ENCODE data around the gene BDKRB2. TPM values are rescaled to one million over a fixed set of nuclear protein-coding genes. Genes with fewer than 3 reads are reported as not detected.
A peak's percentile ranks its signal among the peaks of the same experiment; 100 is the strongest.

BDKRB2 gene
- total and polyA plus RNA-seq, 2 experiments from 2014 or later, result 12.4 to 14.4 TPM

DNA sequence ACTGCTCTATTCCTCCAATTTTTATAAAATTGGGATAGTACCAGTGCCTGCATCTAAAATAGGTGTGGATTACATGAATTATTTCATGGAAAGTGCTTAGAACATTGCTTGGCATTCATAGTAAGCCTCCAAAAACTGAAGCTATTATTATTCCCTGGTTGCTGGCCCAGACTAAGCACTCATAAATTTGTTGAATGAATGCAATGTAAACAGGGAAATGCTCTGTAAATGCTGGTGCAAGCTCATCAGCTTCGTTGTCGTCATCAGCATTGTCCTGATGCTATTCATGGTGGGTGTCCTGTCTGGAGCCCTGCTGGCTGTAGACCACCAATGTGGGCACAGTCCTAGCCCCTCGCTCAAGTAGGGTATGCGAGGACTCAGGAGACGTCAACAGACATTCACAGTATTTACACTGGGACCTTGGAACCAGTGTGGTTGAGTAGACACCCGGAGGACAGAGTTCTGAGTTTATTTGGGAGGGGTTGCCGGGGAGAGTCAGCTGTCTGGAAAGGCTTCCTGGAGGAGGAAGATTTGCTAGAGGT lies 16.5 kb downstream of the BDKRB2 start:
- no peak overlapping the region for H3K4me3 ChIP-seq
- no peak for DNase-seq
- peaks cover 4% of the 10 kb centered on the region for H3K79me2 ChIP-seq (ENCODE audit: insufficient read depth)
- H2AFZ ChIP-seq, result no peak overlapping the region
- no peaks in the 10 kb centered on the region for H3K27me3 ChIP-seq (replicated peaks; ENCODE audit: insufficient read depth)
- no peak overlapping the region for H3K4me2 ChIP-seq (ENCODE audit: unreplicated experiment)
- peaks cover 2% of the 10 kb centered on the region; the same call in 1 of the 2 replicates for H3F3A ChIP-seq (ENCODE audit: insufficient read depth)
- in situ Hi-C loops (cut with MboI), result no loop called here
- TF ChIP-seq EZH2phosphoT487 (IDR thresholded peaks at IDR 0.05; ENCODE audit: insufficient read depth, low read depth) (no peak), EZH2 (IDR thresholded peaks at IDR 0.05; ENCODE audit: insufficient read depth, poor library complexity, severe bottlenecking) (no peak)
- no peaks in the 10 kb centered on the region for H3K9me3 ChIP-seq (ENCODE audit: low read depth)
- WGBS, 2 experiments (ENCODE audit: low coverage in 1 of 2, low lambda C conversion rate in 2 of 2, missing lambda C conversion rate in 2 of 2), result 95% methylated on average over 7 of the region's 7 CpGs
- no peak overlapping the region for H3K9ac ChIP-seq
- no peaks in the 10 kb centered on the region for H3K36me3 ChIP-seq (ENCODE audit: low read depth)
- H3K9me2 ChIP-seq (ENCODE audit: insufficient read depth), result no peaks in the 10 kb centered on the region
- no peak overlapping the region for H3K27ac ChIP-seq
- H4K20me1 ChIP-seq (ENCODE audit: insufficient read depth), result no peaks in the 10 kb centered on the region
- H3K4me1 ChIP-seq (ENCODE audit: insufficient read depth), result peaks cover 15% of the 10 kb centered on the region

- H3K27ac ChIP-seq, result no peak overlapping the region
Observed at GRCh38 chr14:96221841-96222240, 17.2 kb downstream of the BDKRB2 start.

GRCh38 chr14:96224480-96225096 lies 19.9 kb downstream of the BDKRB2 start:
- in situ Hi-C loops (cut with MboI), result no loop called here
- Histone ChIP-seq H4K20me1 (ENCODE audit: insufficient read depth) (no peaks in the 10 kb centered on the region), H3K27ac (no peak overlapping the region), H3K9me2 (ENCODE audit: insufficient read depth) (no peaks in the 10 kb centered on the region), H3K36me3 (ENCODE audit: low read depth) (no peaks in the 10 kb centered on the region), H3K27me3 (replicated peaks; ENCODE audit: insufficient read depth) (no peaks in the 10 kb centered on the region), H3K9me3 (ENCODE audit: low read depth) (no peaks in the 10 kb centered on the region), H3K4me1 (ENCODE audit: insufficient read depth) (peaks cover 15% of the 10 kb centered on the region), H2AFZ (no peak overlapping the region), H3K79me2 (ENCODE audit: insufficient read depth) (no peaks in the 10 kb centered on the region), H3K4me2 (ENCODE audit: unreplicated experiment) (no peak overlapping the region), H3K4me3 (no peak overlapping the region), H3F3A (ENCODE audit: insufficient read depth) (no peaks in the 10 kb centered on the region), H3K9ac (no peak overlapping the region)
- WGBS, 2 experiments (ENCODE audit: low coverage in 1 of 2, low lambda C conversion rate in 2 of 2, missing lambda C conversion rate in 2 of 2), result 60 to 69% methylated on average over 8 of the region's 8 CpGs
- DNase-seq, result no peak
- TF ChIP-seq EZH2 (IDR thresholded peaks at IDR 0.05; ENCODE audit: insufficient read depth, poor library complexity, severe bottlenecking) (no peak), EZH2phosphoT487 (IDR thresholded peaks at IDR 0.05; ENCODE audit: insufficient read depth, low read depth) (no peak)

More at GRCh38 chr14:96221841-96222240, 17.2 kb downstream of the BDKRB2 start:
- Histone ChIP-seq H3K9ac (no peak overlapping the region), H2AFZ (no peak overlapping the region), H3F3A (ENCODE audit: insufficient read depth) (no peaks in the 10 kb centered on the region; the same call in 1 of the 2 replicates), H3K9me2 (ENCODE audit: insufficient read depth) (no peaks in the 10 kb centered on the region), H3K27me3 (replicated peaks; ENCODE audit: insufficient read depth) (no peaks in the 10 kb centered on the region), H3K4me2 (ENCODE audit: unreplicated experiment) (no peak overlapping the region), H4K20me1 (ENCODE audit: insufficient read depth) (no peaks in the 10 kb centered on the region), H3K36me3 (ENCODE audit: low read depth) (no peaks in the 10 kb centered on the region), H3K79me2 (ENCODE audit: insufficient read depth) (peaks cover 4% of the 10 kb centered on the region; the same call in 1 of the 2 replicates), H3K9me3 (ENCODE audit: low read depth) (no peaks in the 10 kb centered on the region), H3K4me1 (ENCODE audit: insufficient read depth) (peaks cover 15% of the 10 kb centered on the region), H3K4me3 (no peak overlapping the region)
- 81 to 85% methylated on average over 8 of the region's 8 CpGs for WGBS, 2 experiments (ENCODE audit: low coverage in 1 of 2, low lambda C conversion rate in 2 of 2, missing lambda C conversion rate in 2 of 2)
- in situ Hi-C loops (cut with MboI), result no loop called here
- TF ChIP-seq EZH2phosphoT487 (IDR thresholded peaks at IDR 0.05; ENCODE audit: insufficient read depth, low read depth) (no peak), EZH2 (IDR thresholded peaks at IDR 0.05; ENCODE audit: insufficient read depth, poor library complexity, severe bottlenecking) (no peak)
- DNase-seq, result no peak

GRCh38 chr14:96225213-96225612 lies 20.6 kb downstream of the BDKRB2 start:
- no peaks in the 10 kb centered on the region for H3K79me2 ChIP-seq (ENCODE audit: insufficient read depth)
- H4K20me1 ChIP-seq (ENCODE audit: insufficient read depth), result no peaks in the 10 kb centered on the region
- DNase-seq, result no peak
- peak overlapping the region; percentile 36 for H3K27ac ChIP-seq
- no peak overlapping the region for H3K4me3 ChIP-seq
- no peak overlapping the region for H3K4me2 ChIP-seq (ENCODE audit: unreplicated experiment)
- no peaks in the 10 kb centered on the region for H3F3A ChIP-seq (ENCODE audit: insufficient read depth)
- H3K9ac ChIP-seq, result peak overlapping the region; percentile 3; the same call in 1 of the 2 replicates
- H2AFZ ChIP-seq, result no peak overlapping the region
- 94 to 97% methylated on average over 5 of the region's 5 CpGs for WGBS, 2 experiments (ENCODE audit: low coverage in 1 of 2, low lambda C conversion rate in 2 of 2, missing lambda C conversion rate in 2 of 2)
- no peaks in the 10 kb centered on the region for H3K9me2 ChIP-seq (ENCODE audit: insufficient read depth)
- H3K9me3 ChIP-seq (ENCODE audit: low read depth), result no peaks in the 10 kb centered on the region
- no peak for TF ChIP-seq EZH2phosphoT487 (IDR thresholded peaks at IDR 0.05; ENCODE audit: insufficient read depth, low read depth)
- TF ChIP-seq EZH2 (IDR thresholded peaks at IDR 0.05; ENCODE audit: insufficient read depth, poor library complexity, severe bottlenecking), result no peak
- in situ Hi-C loops (cut with MboI), result no loop called here
- H3K4me1 ChIP-seq (ENCODE audit: insufficient read depth), result peaks cover 15% of the 10 kb centered on the region
- no peaks in the 10 kb centered on the region for H3K27me3 ChIP-seq (replicated peaks; ENCODE audit: insufficient read depth)
- H3K36me3 ChIP-seq (ENCODE audit: low read depth), result no peaks in the 10 kb centered on the region

Measured in GM23248 (cell line).